ENCODE data around the gene PTGFRN.
"Not testable (repeated sequence)": the region's sequence is repeated elsewhere in the genome, so short reads cannot be mapped to it uniquely, and the experiment has no call there.

Gene PTGFRN

GRCh38 chr1:116918714-116919357, 9.1 kb downstream of the PTGFRN start:
- no peak for DNase-seq

- DNase-seq, result no peak
Measured at GRCh38 chr1:116919802-116920201, 10.1 kb downstream of the PTGFRN start.

- no peak for DNase-seq
Measured at GRCh38 chr1:116920211-116920610, 10.5 kb downstream of the PTGFRN start.

- no peak for DNase-seq
Measured at GRCh38 chr1:116921301-116921885, 11.7 kb downstream of the PTGFRN start.

- DNase-seq, result no peak
Measured at GRCh38 chr1:116921937-116922336, 12.2 kb downstream of the PTGFRN start.

- no peak for DNase-seq
Measured at GRCh38 chr1:116923421-116923820, 13.7 kb downstream of the PTGFRN start.

- no peak for DNase-seq
Measured at GRCh38 chr1:116927049-116927798, 17.5 kb downstream of the PTGFRN start.

GRCh38 chr1:116929961-116930592, 20.4 kb downstream of the PTGFRN start:
- no peak for DNase-seq

GRCh38 chr1:116931016-116931918, 21.6 kb downstream of the PTGFRN start:
- no peak for DNase-seq

GRCh38 chr1:116933606-116934515, 24.1 kb downstream of the PTGFRN start:
- DNase-seq, result no peak

GRCh38 chr1:116934586-116935207, 25.0 kb downstream of the PTGFRN start:
- DNase-seq, result no peak

- no peak for DNase-seq
Measured at GRCh38 chr1:116938216-116938615, 28.5 kb downstream of the PTGFRN start.

- not testable (repeated sequence) for DNase-seq
Measured at GRCh38 chr1:116939780-116940543, 30.2 kb downstream of the PTGFRN start.

- DNase-seq, result peak; percentile 29
Measured at GRCh38 chr1:116940814-116941599, 31.3 kb downstream of the PTGFRN start.

- DNase-seq, result no peak
Measured at GRCh38 chr1:116941670-116942069, 32.0 kb downstream of the PTGFRN start.

GRCh38 chr1:116942344-116942743, 32.6 kb downstream of the PTGFRN start:
- DNase-seq, result no peak

- DNase-seq, result no peak
Measured at GRCh38 chr1:116943438-116943837, 33.7 kb downstream of the PTGFRN start.

- DNase-seq, result no peak
Measured at GRCh38 chr1:116944613-116945012, 34.9 kb downstream of the PTGFRN start.

GRCh38 chr1:116945421-116945820, 35.7 kb downstream of the PTGFRN start:
- no peak for DNase-seq
